GM23248 (cell line): ENCODE measurements around the gene SLC34A1. TPM values are rescaled to one million over a fixed set of nuclear protein-coding genes. Genes with fewer than 3 reads are reported as not detected.

Source experiments
- DNase-seq: peaks from one replicate; pipeline ENCODE4 v3.0.0-alpha.2; 2015
- H2AFZ ChIP-seq: fragments of 200-600 bp; sonication (generic); 2 replicates; pipeline ENCODE4 v1.6.1; 2016; ENCODE audit warnings: antibody characterized with exemption
- H3F3A ChIP-seq: fragments of 200-600 bp; sonication (generic); 2 replicates; pipeline ENCODE4 v1.6.1; 2016; ENCODE audit warnings: mild to moderate bottlenecking, antibody characterized with exemption, mixed run types; ENCODE audit not compliant: insufficient read depth
- H3K27ac ChIP-seq: fragments of 200-600 bp; sonication (generic); 2 replicates; pipeline ENCODE4 v1.5.1; 2016; ENCODE audit warnings: mild to moderate bottlenecking
- H3K27me3 ChIP-seq: fragments of 200-600 bp; sonication (generic); replicated peaks from 2 replicates; pipeline ENCODE4 v1.6.1; 2016; ENCODE audit warnings: mild to moderate bottlenecking; ENCODE audit not compliant: insufficient read depth
- H3K36me3 ChIP-seq: fragments of 200-600 bp; sonication (generic); 2 replicates; pipeline ENCODE4 v1.6.1; 2016; ENCODE audit warnings: low read depth, mild to moderate bottlenecking
- H3K4me1 ChIP-seq: fragments of 200-600 bp; sonication (generic); 2 replicates; pipeline ENCODE4 v1.6.1; 2016; ENCODE audit warnings: mild to moderate bottlenecking; ENCODE audit not compliant: insufficient read depth
- H3K4me2 ChIP-seq: fragments of 200-600 bp; sonication (generic); one replicate; pipeline ENCODE4 v1.6.1; 2016; ENCODE audit warnings: mild to moderate bottlenecking; ENCODE audit not compliant: unreplicated experiment
- H3K4me3 ChIP-seq: fragments of 200-600 bp; sonication (generic); 2 replicates; pipeline ENCODE4 v1.5.1; 2016; ENCODE audit warnings: mild to moderate bottlenecking
- H3K79me2 ChIP-seq: fragments of 200-600 bp; sonication (generic); 2 replicates; pipeline ENCODE4 v1.6.1; 2016; ENCODE audit warnings: mild to moderate bottlenecking; ENCODE audit not compliant: insufficient read depth
- H3K9ac ChIP-seq: fragments of 200-600 bp; sonication (generic); 2 replicates; pipeline ENCODE4 v1.6.1; 2016; ENCODE audit warnings: mild to moderate bottlenecking
- H3K9me2 ChIP-seq: fragments of 200-600 bp; sonication (generic); 2 replicates; pipeline ENCODE4 v1.6.1; 2016; ENCODE audit warnings: mixed run types, mild to moderate bottlenecking, moderate library complexity; ENCODE audit not compliant: insufficient read depth
- H3K9me3 ChIP-seq: fragments of 200-600 bp; sonication (generic); one replicate; pipeline ENCODE4 v1.6.1; 2017; ENCODE audit warnings: low read depth
- H4K20me1 ChIP-seq: fragments of 200-600 bp; sonication (generic); 2 replicates; pipeline ENCODE4 v1.6.0; 2016; ENCODE audit not compliant: insufficient read depth
- EZH2 ChIP-seq: fragments of 200-600 bp; sonication (generic); IDR thresholded peaks from 2 replicates; pipeline ENCODE4 v1.6.1; 2018; ENCODE audit warnings: antibody characterized with exemption, mild to moderate bottlenecking; ENCODE audit not compliant: insufficient read depth, poor library complexity, severe bottlenecking
- EZH2phosphoT487 ChIP-seq: fragments of 200-600 bp; sonication (generic); IDR thresholded peaks from 2 replicates; pipeline ENCODE4 v1.6.1; 2018; ENCODE audit warnings: antibody characterized with exemption, moderate library complexity, mild to moderate bottlenecking, low read depth; ENCODE audit not compliant: insufficient read depth
- WGBS, 2 experiments: methylation state at CpG; one replicate each; pipeline ENCODE4 v1.1.6; 2015 to 2017; ENCODE audit warnings: low lambda C conversion rate in 2 of 2, low coverage in 1 of 2; ENCODE audit errors: missing lambda C conversion rate in 2 of 2; 5-methylcytosine and 5-hydroxymethylcytosine counted together
- in situ Hi-C: fragments of 300-500 bp; cut with MboI; formaldehyde crosslinking; loops from 2 replicates; pipeline ENCODE4 v1.15.0; 2020
- polyA plus RNA-seq: library from polyadenylated mRNA; unstranded; fragments of >200 nt; fragmentation: Nextera tagmentation; extraction: Ambion mirVana; gene quantifications from 2 replicates; pipeline ENCODE4 v1.2.1, GENCODE V29; 2016
- total RNA-seq: library from RNA; depleted of rRNA; stranded (reverse); fragments of >200 nt; shearing (Covaris generic); gene quantifications from 2 replicates; pipeline ENCODE4 v1.2.3, GENCODE V29; 2014

SLC34A1 gene
- total and polyA plus RNA-seq, 2 experiments from 2014 or later = not detected

DNA sequence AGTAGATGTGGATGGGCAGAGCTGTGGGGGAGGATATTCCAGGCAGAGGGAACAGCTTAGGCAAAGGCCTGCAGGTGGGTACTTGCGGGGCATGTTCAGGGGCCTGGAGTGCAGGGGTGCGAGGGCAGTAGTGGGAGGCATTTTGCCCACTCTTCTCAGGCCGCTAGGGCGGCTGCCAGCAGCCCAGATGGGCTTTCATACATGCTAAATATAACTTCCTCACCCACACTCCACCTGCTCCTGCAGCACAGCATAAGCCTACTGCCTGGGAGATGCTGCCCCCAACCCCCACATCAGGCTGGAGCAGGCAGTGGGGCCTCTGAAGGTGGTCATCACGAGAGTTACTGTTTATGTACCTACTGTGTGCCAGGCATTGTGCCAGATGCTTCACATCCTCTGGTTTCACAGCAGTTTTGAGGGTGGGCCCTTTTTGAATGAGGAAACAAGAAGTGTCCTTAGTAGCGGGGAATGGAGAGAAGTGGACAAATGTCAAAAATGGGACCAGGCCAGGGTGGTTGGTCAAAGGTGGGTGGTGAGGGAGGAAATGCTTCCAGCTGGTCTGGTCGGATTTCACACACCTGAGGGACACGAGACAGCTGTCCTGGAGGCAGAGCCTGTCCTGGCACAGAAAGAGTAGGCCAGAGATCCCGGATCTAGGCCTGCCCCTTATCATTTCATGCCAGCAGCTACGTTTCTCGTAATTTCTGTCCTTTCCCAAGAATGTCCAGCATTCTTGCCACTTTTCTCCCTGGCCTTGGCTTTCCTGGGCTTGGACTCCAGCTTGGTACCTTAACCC, 14.4 kb upstream of the SLC34A1 start:
- no peak overlapping the region for H3K27ac ChIP-seq
- no peak for DNase-seq
- H3K9me2 ChIP-seq = no peaks in the 10 kb centered on the region
- H3K9ac ChIP-seq = no peak overlapping the region
- in situ Hi-C loops = no loop called here
- H3K27me3 ChIP-seq = no peaks in the 10 kb centered on the region
- H3K79me2 ChIP-seq = no peaks in the 10 kb centered on the region
- peaks cover 9% of the 10 kb centered on the region; the same call in 1 of the 2 replicates for H3K4me1 ChIP-seq
- H3K4me2 ChIP-seq = no peak overlapping the region
- WGBS, 2 experiments = 67 to 68% methylated on average over 11 of the region's 11 CpGs
- H3K9me3 ChIP-seq = no peaks in the 10 kb centered on the region
- no peak for TF ChIP-seq EZH2phosphoT487
- no peak for TF ChIP-seq EZH2
- H4K20me1 ChIP-seq = no peaks in the 10 kb centered on the region
- no peak overlapping the region for H2AFZ ChIP-seq
- H3F3A ChIP-seq = no peaks in the 10 kb centered on the region
- H3K36me3 ChIP-seq = no peaks in the 10 kb centered on the region
- H3K4me3 ChIP-seq = no peak overlapping the region

DNA sequence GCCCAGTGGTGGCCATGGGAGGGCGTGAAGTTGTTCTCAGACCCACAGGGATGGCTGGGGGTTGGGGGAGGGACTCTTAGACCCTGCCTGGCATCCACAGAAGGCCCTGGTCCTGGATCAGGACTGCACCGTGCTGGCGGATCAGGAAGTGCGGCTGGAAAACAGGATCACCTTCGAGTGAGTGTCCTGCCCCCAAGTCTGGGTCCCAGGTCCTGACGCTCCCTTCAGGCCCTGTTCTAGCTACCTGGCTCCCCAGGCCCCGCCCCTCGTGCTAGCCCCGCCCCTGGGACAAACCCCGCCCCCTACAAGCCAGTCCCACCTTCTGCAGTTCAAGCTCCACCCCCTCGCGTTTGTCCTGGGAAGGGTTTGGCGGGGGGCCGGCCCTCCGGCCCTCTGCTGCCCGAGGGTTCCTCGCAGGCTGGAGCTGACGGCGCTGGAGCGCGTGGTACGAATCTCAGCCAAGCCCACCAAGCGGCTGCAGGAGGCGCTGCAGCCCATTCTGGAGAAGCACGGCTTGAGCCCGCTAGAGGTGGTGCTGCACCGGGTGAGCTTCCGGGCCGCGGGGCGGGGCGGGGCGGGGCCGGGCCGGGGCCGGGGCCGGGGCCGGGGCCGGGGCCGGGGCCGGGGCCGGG, 13.6 kb upstream of the SLC34A1 start:
- H3K4me1 ChIP-seq = peaks cover 9% of the 10 kb centered on the region; the same call in 1 of the 2 replicates
- DNase-seq = peak; percentile 94
- no peak overlapping the region for H3K4me2 ChIP-seq
- H3K9me3 ChIP-seq = no peaks in the 10 kb centered on the region
- no peaks in the 10 kb centered on the region for H3F3A ChIP-seq
- WGBS, 2 experiments = 11 to 19% methylated on average over 19 to 39 of the region's 42 CpGs
- no peak overlapping the region for H3K9ac ChIP-seq
- H4K20me1 ChIP-seq = no peaks in the 10 kb centered on the region
- H3K79me2 ChIP-seq = no peaks in the 10 kb centered on the region
- H2AFZ ChIP-seq = 0 out of 2 replicates have a peak overlapping the region, but pooled peaks have one; percentile 70
- H3K36me3 ChIP-seq = no peaks in the 10 kb centered on the region
- no peak overlapping the region for H3K27ac ChIP-seq
- peak overlapping the region; percentile 64 for H3K4me3 ChIP-seq
- H3K27me3 ChIP-seq = no peaks in the 10 kb centered on the region
- in situ Hi-C loops = no loop called here
- no peak for TF ChIP-seq EZH2phosphoT487
- no peak for TF ChIP-seq EZH2
- no peaks in the 10 kb centered on the region for H3K9me2 ChIP-seq

- TF ChIP-seq EZH2phosphoT487 (no peak), EZH2 (no peak)
Measured at GRCh38 chr5:177371120-177372033, 12.9 kb upstream of the SLC34A1 start.

More at GRCh38 chr5:177371120-177372033, 12.9 kb upstream of the SLC34A1 start:
- Histone ChIP-seq H3K9me2 (no peaks in the 10 kb centered on the region), H3F3A (no peaks in the 10 kb centered on the region), H3K4me3 (peak overlapping the region; percentile 64), H4K20me1 (no peaks in the 10 kb centered on the region), H3K9ac (peak overlapping the region; percentile 48), H3K27me3 (no peaks in the 10 kb centered on the region), H3K9me3 (no peaks in the 10 kb centered on the region), H3K4me1 (peaks cover 9% of the 10 kb centered on the region; the same call in 1 of the 2 replicates), H3K4me2 (peak overlapping the region; percentile 50), H3K79me2 (no peaks in the 10 kb centered on the region), H3K36me3 (no peaks in the 10 kb centered on the region), H2AFZ (peak overlapping the region; percentile 70), H3K27ac (no peak overlapping the region)
- in situ Hi-C loops = no loop called here
- DNase-seq = no peak
- WGBS, 2 experiments = 50 to 62% methylated on average over 21 to 24 of the region's 26 CpGs
